Left lung (tissue), 10 donors: ENCODE data around the gene NEU2. TPM values are rescaled to one million over a fixed set of nuclear protein-coding genes. Genes with fewer than 3 reads are reported as not detected.

Source experiments
- ATAC-seq: fragments of 200-7000 bp; cut with Tn5 transposase; one replicate; pipeline ENCODE4 v1.9.1; 2020; ENCODE audit warnings: moderate library complexity
- DNase-seq, 4 donors: peaks; one replicate each; pipeline ENCODE4 v3.0.0-alpha.2; 2013 to 2020
- H3K27ac ChIP-seq, 2 donors: fragments of 200-600 bp; sonication (generic) in 1 of 2; one replicate each; pipeline versions ENCODE4 v1.5.0 to v1.8.0; 2020 to 2021
- H3K27me3 ChIP-seq, 2 donors: fragments of 200-600 bp; sonication (generic) in 1 of 2; one replicate each; pipeline versions ENCODE4 v1.5.0 to v1.8.0; 2020 to 2021
- H3K36me3 ChIP-seq, 2 donors: fragments of 200-600 bp; sonication (generic) in 1 of 2; one replicate each; pipeline versions ENCODE4 v1.5.0 to v1.8.0; 2020 to 2021
- H3K4me1 ChIP-seq, 2 donors: fragments of 200-600 bp; one replicate each; pipeline ENCODE4 v1.8.0; 2021
- H3K4me3 ChIP-seq, 2 donors: fragments of 200-600 bp; sonication (generic) in 1 of 2; one replicate each; pipeline versions ENCODE4 v1.5.0 to v1.8.0; 2020 to 2021; ENCODE audit warnings: mild to moderate bottlenecking in 1 of 2
- H3K9me3 ChIP-seq, 2 donors: fragments of 200-600 bp; sonication (generic) in 1 of 2; one replicate each; pipeline versions ENCODE4 v1.5.0 to v1.8.0; 2020 to 2021
- intact Hi-C, 2 donors: fragments of 100-400 bp; cut with DNase I; formaldehyde crosslinking; loops; one replicate each; pipeline versions ENCODE4 v1.11.2 to v1.14.2; 2022
- polyA plus RNA-seq, 6 donors: library from polyadenylated mRNA; unstranded; fragments of 120-200 nt; gene quantifications; one replicate each; pipeline ENCODE4 v1.2.1, GENCODE V29; 2013; ENCODE audit not compliant: insufficient read length in 6 of 6
- total RNA-seq, 2 donors: library from RNA; stranded (reverse); fragmentation: NEBNext Ultra II Directional; extraction: Animal tissue kit (Norgen Biotek cat#: 25700); gene quantifications; one replicate each; pipeline ENCODE4 v1.2.1, GENCODE V29; 2021
- TF ChIP-seq, protein P1 (sequence below), 2 donors: fragments of 200-600 bp; sonication (generic) in 1 of 2; IDR thresholded peaks; one replicate each; pipeline versions ENCODE4 v1.5.0 to v1.8.0; 2021; ENCODE audit warnings: antibody characterized with exemption in 2 of 2
- donor health status: DM: no; HTN: yes; CAD: no.
- donor health status: DM: no; HTN: no; CAD: no.

NEU2 gene
- total and polyA plus RNA-seq, 8 donors = not detected

DNA sequence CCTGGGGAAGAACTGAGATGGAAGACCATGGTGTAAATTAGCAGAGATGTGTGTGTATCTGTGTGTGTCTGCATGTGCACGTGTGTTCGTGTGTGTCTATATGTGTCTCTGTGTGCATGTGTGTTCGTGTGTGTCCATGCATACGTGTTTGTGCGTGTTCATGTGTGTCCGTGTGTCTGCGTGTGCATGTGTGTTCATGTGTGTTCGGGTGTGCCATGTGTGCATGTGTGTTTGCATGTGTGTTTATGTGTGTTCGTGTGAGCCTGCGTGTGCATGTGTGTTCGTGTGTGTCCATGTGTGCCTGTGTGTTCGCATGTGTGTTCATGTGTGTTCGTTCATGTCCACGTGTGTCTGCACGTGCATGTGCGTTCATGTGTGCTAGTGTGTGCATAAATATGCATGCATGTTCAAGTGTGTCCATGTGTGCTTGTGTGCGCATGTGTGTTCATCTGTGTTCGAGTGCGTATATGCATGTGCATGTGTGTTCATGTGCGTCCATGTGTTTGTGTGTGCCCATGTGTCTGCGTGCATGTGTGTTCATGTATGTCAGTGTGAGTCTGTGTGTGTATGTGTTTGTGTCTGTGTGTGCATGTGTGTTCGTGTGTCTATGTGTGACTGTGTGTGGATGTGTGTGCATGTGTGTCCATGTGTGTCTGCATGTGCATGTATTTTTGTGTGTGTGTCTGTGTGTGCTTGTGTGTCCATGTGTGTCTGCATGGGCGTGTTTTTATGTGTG is 3.1 kb downstream of the NEU2 start:
- Histone ChIP-seq H3K36me3 (no peaks in the 10 kb centered on the region), H3K9me3 (no peaks in the 10 kb centered on the region), H3K4me1 (no peaks in the 10 kb centered on the region), H3K27me3 (no peaks in the 10 kb centered on the region), H3K27ac (no peak overlapping the region), H3K4me3 (no peak overlapping the region)
- DNase-seq = peak in 1 of 4 donors; percentile 11
- intact Hi-C loops = no loop called here
- TF ChIP-seq, protein P1, sequence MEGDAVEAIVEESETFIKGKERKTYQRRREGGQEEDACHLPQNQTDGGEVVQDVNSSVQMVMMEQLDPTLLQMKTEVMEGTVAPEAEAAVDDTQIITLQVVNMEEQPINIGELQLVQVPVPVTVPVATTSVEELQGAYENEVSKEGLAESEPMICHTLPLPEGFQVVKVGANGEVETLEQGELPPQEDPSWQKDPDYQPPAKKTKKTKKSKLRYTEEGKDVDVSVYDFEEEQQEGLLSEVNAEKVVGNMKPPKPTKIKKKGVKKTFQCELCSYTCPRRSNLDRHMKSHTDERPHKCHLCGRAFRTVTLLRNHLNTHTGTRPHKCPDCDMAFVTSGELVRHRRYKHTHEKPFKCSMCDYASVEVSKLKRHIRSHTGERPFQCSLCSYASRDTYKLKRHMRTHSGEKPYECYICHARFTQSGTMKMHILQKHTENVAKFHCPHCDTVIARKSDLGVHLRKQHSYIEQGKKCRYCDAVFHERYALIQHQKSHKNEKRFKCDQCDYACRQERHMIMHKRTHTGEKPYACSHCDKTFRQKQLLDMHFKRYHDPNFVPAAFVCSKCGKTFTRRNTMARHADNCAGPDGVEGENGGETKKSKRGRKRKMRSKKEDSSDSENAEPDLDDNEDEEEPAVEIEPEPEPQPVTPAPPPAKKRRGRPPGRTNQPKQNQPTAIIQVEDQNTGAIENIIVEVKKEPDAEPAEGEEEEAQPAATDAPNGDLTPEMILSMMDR (IDR thresholded peaks at IDR 0.05) = no peak
- no peak for ATAC-seq

DNA sequence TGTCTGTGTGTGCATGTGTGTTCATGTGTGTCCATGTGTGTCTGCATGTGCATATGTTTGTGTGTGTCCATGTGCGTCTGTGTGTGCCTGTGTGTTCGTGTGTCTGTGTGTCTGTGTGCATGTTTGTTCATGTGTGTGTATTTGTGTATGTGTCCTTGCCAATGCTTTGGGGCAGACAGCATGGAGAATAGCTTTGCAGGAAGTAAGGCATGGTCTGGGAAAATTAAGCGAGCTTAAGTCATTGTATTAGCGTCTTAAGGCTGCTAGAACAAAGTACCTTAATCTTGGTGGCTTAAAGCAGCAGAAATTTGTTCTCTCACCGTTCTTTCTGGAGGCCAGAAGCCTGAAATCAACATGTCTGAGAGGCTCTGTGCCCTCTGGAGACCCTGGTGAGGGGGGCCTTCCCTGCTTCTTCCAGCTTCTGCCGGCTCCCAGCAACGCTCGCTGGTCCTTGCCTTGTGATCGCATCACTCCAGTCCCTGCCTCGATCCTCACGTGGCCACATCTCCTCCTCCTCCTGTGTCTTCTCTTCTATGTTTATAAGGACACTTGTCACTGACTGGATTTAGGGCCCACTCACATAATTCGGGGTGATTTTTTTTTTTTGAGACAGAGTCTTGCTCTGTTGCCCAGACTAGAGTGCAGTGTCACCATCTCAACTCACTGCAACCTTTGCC is 3.8 kb downstream of the NEU2 start:
- TF ChIP-seq, protein P1 (IDR thresholded peaks at IDR 0.05) = no peak
- no peak for ATAC-seq
- Histone ChIP-seq H3K9me3 (no peaks in the 10 kb centered on the region), H3K27ac (no peak overlapping the region), H3K27me3 (no peaks in the 10 kb centered on the region), H3K4me3 (no peak overlapping the region), H3K4me1 (no peaks in the 10 kb centered on the region), H3K36me3 (no peaks in the 10 kb centered on the region)
- DNase-seq = peak in 1 of 4 donors; percentile 2
- intact Hi-C loops = no loop called here

DNA sequence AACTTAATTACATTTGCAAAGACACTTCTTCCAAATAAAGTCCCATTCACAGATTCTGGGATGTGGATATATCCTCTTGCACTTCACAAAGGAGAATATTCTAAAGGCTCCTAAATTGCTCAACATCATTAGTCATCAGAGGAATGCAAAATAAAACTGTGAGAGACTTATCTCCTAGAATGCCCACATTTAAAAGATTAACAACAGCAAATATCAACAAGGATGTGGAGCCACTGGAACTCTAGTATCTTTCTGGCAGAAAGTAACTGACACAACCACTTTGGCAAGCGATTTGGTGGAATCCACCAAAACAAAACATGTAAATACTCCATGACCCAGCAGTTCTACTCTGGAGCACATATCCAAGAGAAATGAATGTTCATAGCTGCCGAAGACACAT is 4.6 kb downstream of the NEU2 start:
- DNase-seq (no peak), ATAC-seq (no peak)
- Histone ChIP-seq H3K27ac (no peak overlapping the region), H3K4me3 (no peak overlapping the region), H3K27me3 (no peaks in the 10 kb centered on the region), H3K4me1 (no peaks in the 10 kb centered on the region), H3K36me3 (no peaks in the 10 kb centered on the region), H3K9me3 (no peaks in the 10 kb centered on the region)
- TF ChIP-seq, protein P1 (IDR thresholded peaks at IDR 0.05) = no peak
- intact Hi-C loops = no loop called here

DNA sequence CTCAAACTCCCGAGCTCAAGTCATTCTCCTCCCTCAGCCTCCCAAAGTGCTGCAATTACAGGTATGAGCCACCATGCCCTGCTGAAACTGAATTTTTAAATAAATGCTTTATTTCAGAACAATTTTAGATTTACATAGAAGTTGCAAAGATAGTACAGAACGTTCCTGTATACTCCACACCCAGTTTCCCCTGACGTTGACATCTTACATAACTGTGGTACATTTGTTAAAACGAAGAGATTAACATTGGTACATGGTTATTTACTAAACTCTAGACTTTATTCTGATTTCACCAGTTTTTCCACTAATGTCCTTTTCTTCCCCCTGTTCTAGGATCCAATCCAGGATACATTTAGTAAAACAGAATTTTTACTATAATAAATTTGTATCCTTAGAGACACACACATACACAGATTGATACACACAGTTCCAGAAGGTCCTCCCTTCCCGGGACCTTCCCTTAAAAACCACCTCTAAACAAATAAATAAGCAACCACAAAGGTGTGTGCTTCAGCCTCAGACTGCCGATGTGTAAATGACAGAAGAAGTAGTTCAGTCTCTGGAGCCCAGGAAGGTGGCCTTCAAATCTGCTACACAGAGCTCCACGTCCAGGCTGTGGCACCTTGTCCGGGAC is 6.9 kb downstream of the NEU2 start:
- H3K4me1 ChIP-seq = no peaks in the 10 kb centered on the region
- no peaks in the 10 kb centered on the region for H3K9me3 ChIP-seq
- H3K27me3 ChIP-seq = no peaks in the 10 kb centered on the region
- H3K36me3 ChIP-seq = no peaks in the 10 kb centered on the region
- ATAC-seq (no peak), DNase-seq (no peak)
- H3K4me3 ChIP-seq = no peak overlapping the region
- H3K27ac ChIP-seq = no peak overlapping the region
- TF ChIP-seq, protein P1 (IDR thresholded peaks at IDR 0.05) = no peak
- intact Hi-C loops = no loop called here

DNA sequence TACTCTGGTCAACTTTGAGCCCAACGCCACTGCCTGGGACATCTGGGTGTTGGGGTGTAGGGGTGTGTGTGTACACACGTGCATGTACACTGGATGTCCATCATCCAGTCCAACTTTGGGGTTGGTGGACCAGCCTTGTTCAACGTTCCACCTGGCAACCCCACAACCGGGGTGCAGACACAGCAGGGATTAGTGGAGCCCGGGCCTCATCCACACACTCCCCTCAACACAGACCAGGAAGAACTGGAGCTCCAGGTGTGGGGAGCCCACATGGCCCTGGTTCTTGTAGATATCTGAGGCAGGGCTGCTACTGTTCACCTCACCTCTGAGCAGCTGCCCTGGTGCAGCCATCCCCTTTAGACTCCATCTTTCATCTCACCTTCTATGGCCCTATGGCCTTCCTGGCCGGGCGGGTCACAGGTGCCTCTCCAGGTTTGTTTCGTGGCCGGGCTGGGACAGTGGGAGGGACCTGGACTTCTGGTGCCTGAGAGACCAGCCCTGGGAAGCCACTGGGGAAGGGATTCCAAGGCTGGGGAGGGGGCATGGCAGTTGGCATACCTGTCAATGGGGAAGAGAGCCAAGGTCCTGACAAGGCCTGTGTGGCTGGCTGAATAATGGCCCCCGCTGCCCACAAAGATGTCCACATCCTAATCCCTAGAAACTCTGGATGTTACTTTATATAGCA is 7.5 kb downstream of the NEU2 start:
- Histone ChIP-seq H3K4me1 (no peaks in the 10 kb centered on the region), H3K4me3 (no peak overlapping the region), H3K9me3 (no peaks in the 10 kb centered on the region), H3K27me3 (no peaks in the 10 kb centered on the region), H3K27ac (no peak overlapping the region), H3K36me3 (no peaks in the 10 kb centered on the region)
- intact Hi-C loops = no loop called here
- ATAC-seq (no peak), DNase-seq (no peak)
- TF ChIP-seq, protein P1 (IDR thresholded peaks at IDR 0.05) = no peak
